Esophagus muscularis mucosa (tissue), 4 donors: ENCODE measurements around the gene RGS7BP. TPM values are rescaled to one million over a fixed set of nuclear protein-coding genes. Genes with fewer than 3 reads are reported as not detected.
A peak's percentile ranks its signal among the peaks of the same experiment; 100 is the strongest.

Experiments used
- DNase-seq: peaks from one replicate; pipeline ENCODE4 v3.0.0-alpha.2; 2017; ENCODE audit errors: extremely low spot score
- H3K27ac ChIP-seq, 4 donors: fragments of 200-600 bp; sonication (generic); replicated peaks in 1 of 4; 1 replicate in 3 of 4; 2 replicates in 1 of 4; pipeline ENCODE4 v1.5.1; 2016 to 2019; ENCODE audit warnings: mild to moderate bottlenecking in 1 of 4
- H3K27me3 ChIP-seq, 4 donors: fragments of 200-600 bp; sonication (generic); one replicate each; pipeline versions ENCODE4 v1.5.1 to v1.6.0; 2016 to 2019
- H3K36me3 ChIP-seq, 4 donors: fragments of 200-600 bp; sonication (generic); one replicate each; pipeline ENCODE4 v1.5.1; 2016 to 2019
- H3K4me1 ChIP-seq, 4 donors: fragments of 200-600 bp; sonication (generic); one replicate each; pipeline ENCODE4 v1.5.1; 2016 to 2019
- H3K4me3 ChIP-seq, 4 donors: fragments of 200-600 bp; sonication (generic); 1 replicate in 2 of 4; 2 replicates in 2 of 4; pipeline ENCODE4 v1.5.1; 2016 to 2019; ENCODE audit warnings: mild to moderate bottlenecking in 4 of 4, moderate library complexity in 1 of 4
- H3K9me3 ChIP-seq, 4 donors: fragments of 200-600 bp; sonication (generic); 1 replicate in 3 of 4; 2 replicates in 1 of 4; pipeline ENCODE4 v1.5.1; 2016 to 2019
- CTCF ChIP-seq, 3 experiments: fragments of 200-600 bp in 2 of 3; fragments of 450-650 bp in 1 of 3; sonication (generic) in 2 of 3; IDR thresholded peaks; one replicate each; pipeline ENCODE4 v1.5.1; 2017 to 2019; ENCODE audit warnings: antibody characterized with exemption in 3 of 3, mild to moderate bottlenecking in 2 of 3, moderate library complexity in 1 of 3
- EP300 ChIP-seq: sonication (generic); formaldehyde crosslinking; IDR thresholded peaks from one replicate; pipeline ENCODE4 v1.6.1; 2017; ENCODE audit warnings: antibody characterized with exemption
- POLR2A ChIP-seq: fragments of 450-650 bp; IDR thresholded peaks from one replicate; pipeline ENCODE4 v1.6.1; 2017; ENCODE audit warnings: antibody characterized with exemption, moderate library complexity, mild to moderate bottlenecking, low read depth
- POLR2AphosphoS5 ChIP-seq, 2 donors: sonication (generic); formaldehyde crosslinking; IDR thresholded peaks; one replicate each; pipeline ENCODE4 v1.6.1; 2017; ENCODE audit warnings: antibody characterized with exemption in 2 of 2
- WGBS: methylation state at CpG from one replicate; pipeline ENCODE4 v1.1.5; 2018; 5-methylcytosine and 5-hydroxymethylcytosine counted together
- intact Hi-C: fragments of 100-400 bp; cut with DNase I; formaldehyde crosslinking; loops from one replicate; pipeline ENCODE4 v1.15.1; 2023
- total RNA-seq, 4 donors: library from RNA; depleted of rRNA; stranded (reverse); fragments of >200 nt; gene quantifications; one replicate each; pipeline versions ENCODE4 v1.1.0 to v1.2.1, GENCODE V29; 2016

RGS7BP gene
- total RNA-seq, 4 donors from 2014 or later: 1.2 to 4.7 (median 4.1) TPM

- intact Hi-C loops: no loop called here
- no peak for DNase-seq
- Histone ChIP-seq H3K9me3 (no peaks in the 10 kb centered on the region), H3K4me3 (no peak overlapping the region), H3K27ac (no peak overlapping the region), H3K4me1 (peaks cover 6 to 13% (median 10%) of the 10 kb centered on the region in 4 donors), H3K27me3 (no peaks in the 10 kb centered on the region), H3K36me3 (no peaks in the 10 kb centered on the region)
- WGBS: 60% methylated on average over 2 of the region's 2 CpGs
- TF ChIP-seq EP300 (no peak), CTCF (IDR thresholded peaks at IDR 0.05) (peak in 2 of 3 experiments; percentile 11 to 23)
Measured at GRCh38 chr5:64595031-64595855, 89.4 kb downstream of the RGS7BP start.

GRCh38 chr5:64599226-64599625, 93.4 kb downstream of the RGS7BP start:
- TF ChIP-seq POLR2AphosphoS5 (IDR thresholded peaks at IDR 0.05) (no peak), CTCF (IDR thresholded peaks at IDR 0.05) (no peak), POLR2A (no peak), EP300 (no peak)
- H3K36me3 ChIP-seq: no peaks in the 10 kb centered on the region
- peak; percentile 86 for DNase-seq
- intact Hi-C loops: no loop called here
- H3K9me3 ChIP-seq: no peaks in the 10 kb centered on the region
- H3K27me3 ChIP-seq: no peaks in the 10 kb centered on the region
- no peak overlapping the region for H3K4me3 ChIP-seq
- peaks cover 11 to 22% (median 19%) of the 10 kb centered on the region in 4 donors for H3K4me1 ChIP-seq
- H3K27ac ChIP-seq: no peak overlapping the region

GRCh38 chr5:64603676-64604075, 97.9 kb downstream of the RGS7BP start:
- no peak for DNase-seq
- H3K36me3 ChIP-seq: no peaks in the 10 kb centered on the region
- no peaks in the 10 kb centered on the region for H3K27me3 ChIP-seq
- 27% methylated on average over 4 of the region's 4 CpGs for WGBS
- TF ChIP-seq POLR2A (no peak), POLR2AphosphoS5 (IDR thresholded peaks at IDR 0.05) (no peak), CTCF (IDR thresholded peaks at IDR 0.05) (no peak), EP300 (no peak)
- no peak overlapping the region for H3K4me3 ChIP-seq
- peaks cover 0 to 23% (median 16%) of the 10 kb centered on the region in 4 donors for H3K4me1 ChIP-seq
- H3K9me3 ChIP-seq: no peaks in the 10 kb centered on the region
- H3K27ac ChIP-seq: no peak overlapping the region
- intact Hi-C loops: no loop called here

- 94% methylated on average over 1 of the region's 1 CpG for WGBS
- intact Hi-C loops: no loop called here
- peak; percentile 47 for DNase-seq
Measured at GRCh38 chr5:64606926-64607325, 101.1 kb downstream of the RGS7BP start.

More at GRCh38 chr5:64606926-64607325, 101.1 kb downstream of the RGS7BP start:
- no peak overlapping the region for H3K4me3 ChIP-seq
- H3K4me1 ChIP-seq: peaks cover 0 to 23% (median 12%) of the 10 kb centered on the region in 4 donors
- no peaks in the 10 kb centered on the region for H3K36me3 ChIP-seq
- no peak overlapping the region for H3K27ac ChIP-seq
- no peaks in the 10 kb centered on the region for H3K27me3 ChIP-seq
- TF ChIP-seq EP300 (no peak), POLR2A (no peak), POLR2AphosphoS5 (IDR thresholded peaks at IDR 0.05) (no peak), CTCF (IDR thresholded peaks at IDR 0.05) (no peak)
- no peaks in the 10 kb centered on the region for H3K9me3 ChIP-seq
